ENCODE measurements around the gene NFIC.

The NFIC gene

GRCh38 chr19:3359015-3359918 lies 7.1 kb upstream of the NFIC start:
- peak overlapping the region; percentile 84 for H3K4me3 ChIP-seq (replicated peaks; ENCODE audit: low read depth, low read length)

GRCh38 chr19:3359919-3360420 lies 6.4 kb upstream of the NFIC start:
- no peak for TF ChIP-seq CTCF (IDR thresholded peaks at IDR 0.05; ENCODE audit: low read depth, low read length, missing control alignments)
- peak overlapping the region; percentile 84 for H3K4me3 ChIP-seq (replicated peaks; ENCODE audit: low read depth, low read length)

More at GRCh38 chr19:3359015-3359918, 7.1 kb upstream of the NFIC start:
- no peak for TF ChIP-seq CTCF (IDR thresholded peaks at IDR 0.05; ENCODE audit: low read depth, low read length, missing control alignments)
- no peak for DNase-seq (ENCODE audit: extremely low read depth, low read depth)

GRCh38 chr19:3360421-3361383 lies 5.7 kb upstream of the NFIC start:
- peak; percentile 3 for TF ChIP-seq CTCF (IDR thresholded peaks at IDR 0.05; ENCODE audit: low read depth, low read length, missing control alignments)
- H3K4me3 ChIP-seq (replicated peaks; ENCODE audit: low read depth, low read length) = peak overlapping the region; percentile 84
- no peak for DNase-seq (ENCODE audit: extremely low read depth, low read depth)

More at GRCh38 chr19:3359919-3360420, 6.4 kb upstream of the NFIC start:
- DNase-seq (ENCODE audit: extremely low read depth, low read depth) = no peak

- peak overlapping the region; percentile 84 for H3K4me3 ChIP-seq (replicated peaks; ENCODE audit: low read depth, low read length)
- DNase-seq (ENCODE audit: extremely low read depth, low read depth) = no peak
- no peak for TF ChIP-seq CTCF (IDR thresholded peaks at IDR 0.05; ENCODE audit: low read depth, low read length, missing control alignments)
These were observed 4.8 kb upstream of the NFIC start for GRCh38 chr19:3361384-3362216.

- peak overlapping the region; percentile 84 for H3K4me3 ChIP-seq (replicated peaks; ENCODE audit: low read depth, low read length)
- no peak for TF ChIP-seq CTCF (IDR thresholded peaks at IDR 0.05; ENCODE audit: low read depth, low read length, missing control alignments)
- DNase-seq (ENCODE audit: extremely low read depth, low read depth) = no peak
These were observed 4.0 kb upstream of the NFIC start for GRCh38 chr19:3362217-3362906.
